IPS-18c (cell line): ENCODE results near the gene IFIT5.
A peak's percentile ranks its signal among the peaks of the same experiment; 100 is the strongest.
"Not testable (repeated sequence)": the region's sequence is repeated elsewhere in the genome, so short reads cannot be mapped to it uniquely, and the experiment has no call there.

Experiments used
- H3K4me3 ChIP-seq: 2 replicates; pipeline ENCODE4 v1.7.0; 2013; ENCODE audit warnings: low read depth, mild to moderate bottlenecking, low read length, moderate library complexity; ENCODE audit not compliant: insufficient read depth
- H3K9me3 ChIP-seq: one replicate; pipeline ENCODE4 v1.6.1; 2013; ENCODE audit warnings: mild to moderate bottlenecking, low read length, moderate library complexity; ENCODE audit not compliant: control insufficient read depth, insufficient read depth

IFIT5 gene

DNA sequence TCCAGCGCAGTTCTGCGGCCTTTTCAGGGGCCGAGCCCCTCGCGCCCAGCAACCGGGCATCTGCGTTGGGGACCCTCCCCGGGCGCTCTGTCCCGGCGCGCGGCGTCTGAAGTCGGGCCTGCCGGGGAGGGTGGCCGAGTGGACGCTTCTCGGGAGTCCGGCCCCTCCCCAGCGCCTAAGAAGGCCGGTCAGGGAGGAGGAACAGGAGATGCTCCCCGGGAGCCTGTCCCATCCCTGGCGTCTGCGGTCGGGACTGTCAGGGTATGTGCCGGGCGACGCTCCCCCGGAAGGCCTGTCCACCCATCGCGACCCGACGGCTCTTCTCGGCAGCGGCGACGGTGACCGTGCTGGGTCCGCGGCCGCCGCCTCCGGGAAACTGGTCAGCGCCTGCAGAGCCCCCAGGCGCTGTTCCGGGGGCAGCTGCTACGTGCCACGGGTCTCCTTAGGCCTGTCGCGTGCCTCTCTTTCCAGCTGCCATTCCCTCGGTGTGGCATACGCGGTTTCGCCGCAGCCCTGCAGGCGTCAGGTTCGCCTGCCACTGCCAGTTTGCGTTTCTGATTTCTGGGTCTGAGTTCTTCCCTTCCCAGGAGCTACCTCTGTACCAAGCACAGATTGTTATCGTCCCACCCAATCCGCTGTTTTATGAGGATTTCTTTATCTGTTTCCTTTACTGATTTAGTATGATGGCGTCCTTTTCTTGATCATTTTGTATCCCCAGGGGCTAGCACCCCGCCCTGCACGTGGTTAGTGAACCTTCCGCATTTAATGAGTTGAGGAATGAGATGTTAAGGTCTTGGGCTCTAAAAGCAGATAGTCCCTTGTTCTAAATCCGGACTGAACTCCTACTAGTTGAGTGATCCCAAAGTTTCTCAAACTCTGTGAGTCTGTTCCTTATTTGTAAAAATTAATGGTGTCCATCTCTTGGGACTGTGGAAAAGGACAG is 782 bp downstream of the IFIT5 start:
- Histone ChIP-seq H3K4me3 (peak overlapping the region; percentile 78), H3K9me3 (no peaks in the 10 kb centered on the region)

DNA sequence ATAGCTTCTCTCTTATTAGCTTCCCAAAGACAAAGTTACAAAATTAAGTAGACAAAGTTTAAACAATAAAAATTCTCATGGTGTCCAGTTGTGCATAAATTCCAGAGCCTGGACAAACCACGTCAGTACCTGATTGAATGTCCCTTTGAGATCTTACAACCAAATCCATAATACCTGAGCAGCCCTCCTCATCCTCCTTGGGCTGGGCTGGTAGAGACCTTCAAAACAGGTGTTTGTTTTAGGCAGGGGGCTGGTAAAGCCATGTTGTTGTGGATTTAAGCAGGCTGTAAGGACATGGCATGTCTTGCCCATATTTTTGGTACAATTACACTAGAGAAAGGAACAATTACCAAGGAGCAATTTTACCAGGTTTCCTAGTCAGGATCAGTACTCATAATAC is 2.1 kb downstream of the IFIT5 start:
- H3K4me3 ChIP-seq, result no peak overlapping the region

DNA sequence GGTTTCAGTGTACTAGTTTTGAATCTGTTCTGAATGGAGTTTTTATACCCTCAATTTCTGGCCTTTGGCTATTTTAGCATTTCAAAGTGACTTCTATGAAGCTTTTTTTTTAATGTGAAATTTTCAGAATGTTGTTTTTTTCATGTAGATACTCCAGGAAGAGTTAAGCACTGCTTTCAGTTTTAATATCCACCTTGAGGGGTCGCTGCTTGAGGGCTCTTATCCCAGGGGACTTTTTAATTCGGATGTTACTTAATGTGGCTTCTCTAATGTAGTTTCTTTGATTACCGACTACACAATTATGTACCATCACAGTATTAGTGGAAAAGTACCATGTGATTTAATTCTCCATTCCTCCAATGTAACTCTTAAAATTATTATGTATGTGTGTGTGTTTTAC is 5.2 kb downstream of the IFIT5 start:
- H3K9me3 ChIP-seq, result no peaks in the 10 kb centered on the region
- H3K4me3 ChIP-seq, result no peak overlapping the region

More for the DNA sequence above, 2.1 kb downstream of the IFIT5 start:
- H3K9me3 ChIP-seq, result no peaks in the 10 kb centered on the region

DNA sequence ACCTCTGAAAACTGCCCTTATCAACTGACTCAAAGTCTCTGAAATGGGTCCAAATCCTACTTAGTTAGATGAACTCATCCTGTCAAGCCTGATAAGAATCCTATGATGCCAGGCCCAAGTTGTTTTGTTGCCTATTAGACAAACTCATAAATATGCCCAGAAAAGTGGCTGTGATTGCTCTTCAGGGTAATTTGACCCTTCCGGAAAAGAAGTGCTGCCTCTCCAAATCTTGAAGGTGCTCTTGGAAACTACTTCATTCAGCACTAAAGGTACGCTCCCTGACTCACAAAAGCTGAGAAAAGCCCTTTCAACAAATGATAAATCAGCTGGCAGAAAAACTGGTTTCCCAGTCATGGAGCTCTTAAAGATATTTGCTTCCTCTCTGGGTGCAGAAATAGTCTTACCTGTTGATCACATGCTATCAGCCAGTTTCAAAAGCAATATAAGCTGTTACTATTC is 6.7 kb downstream of the IFIT5 start:
- H3K9me3 ChIP-seq, result no peaks in the 10 kb centered on the region
- H3K4me3 ChIP-seq, result no peak overlapping the region

DNA sequence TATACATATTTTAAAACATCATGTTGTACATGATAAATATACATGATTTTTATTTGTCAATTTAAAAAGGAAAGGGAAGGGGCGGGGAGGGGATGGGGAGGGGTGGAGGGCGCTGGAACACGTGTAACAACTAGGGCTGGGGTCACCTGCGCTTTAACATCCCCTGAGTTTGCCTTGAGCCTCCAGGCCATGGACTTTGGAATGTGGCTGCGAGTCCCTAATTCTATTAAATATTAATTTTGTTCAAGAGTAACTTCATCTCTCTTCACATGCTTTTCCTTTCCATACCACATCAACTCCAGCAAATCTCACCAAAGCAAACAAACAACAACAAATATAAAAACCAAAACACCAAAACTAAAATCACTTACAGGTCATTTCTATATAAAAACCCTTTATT is 10.6 kb downstream of the IFIT5 start:
- Histone ChIP-seq H3K4me3 (no peak overlapping the region), H3K9me3 (no peaks in the 10 kb centered on the region)

DNA sequence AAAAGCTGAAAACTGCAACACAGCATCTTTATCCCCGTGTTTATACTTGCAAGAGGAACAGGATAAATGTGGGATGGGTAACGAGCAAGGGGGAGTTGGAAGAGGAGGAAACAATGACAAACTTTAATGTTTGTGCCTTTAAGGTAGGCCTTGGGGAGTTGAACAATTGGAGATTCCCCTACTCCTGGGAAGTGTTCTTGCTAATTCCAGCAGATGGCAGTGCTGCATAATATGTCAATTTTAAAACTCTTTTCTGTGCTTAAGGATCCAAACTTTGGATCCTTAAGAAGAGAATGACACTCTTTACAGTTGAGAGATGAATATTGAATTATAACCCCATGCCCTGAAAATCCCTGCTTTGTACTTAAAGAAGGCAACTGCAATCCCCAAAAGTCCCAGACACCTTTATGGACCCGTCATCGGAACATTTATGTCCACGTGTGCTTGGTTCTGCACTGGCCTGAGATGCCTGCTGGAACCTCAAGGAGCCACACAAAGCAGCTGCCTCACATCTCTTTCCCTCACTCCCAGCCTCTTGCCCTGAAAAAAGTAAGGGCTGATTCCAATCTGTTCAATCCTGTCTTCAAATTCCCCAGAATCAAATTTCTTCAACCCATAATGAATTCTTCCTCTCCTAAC is 12.0 kb downstream of the IFIT5 start:
- Histone ChIP-seq H3K9me3 (no peaks in the 10 kb centered on the region), H3K4me3 (no peak overlapping the region)

DNA sequence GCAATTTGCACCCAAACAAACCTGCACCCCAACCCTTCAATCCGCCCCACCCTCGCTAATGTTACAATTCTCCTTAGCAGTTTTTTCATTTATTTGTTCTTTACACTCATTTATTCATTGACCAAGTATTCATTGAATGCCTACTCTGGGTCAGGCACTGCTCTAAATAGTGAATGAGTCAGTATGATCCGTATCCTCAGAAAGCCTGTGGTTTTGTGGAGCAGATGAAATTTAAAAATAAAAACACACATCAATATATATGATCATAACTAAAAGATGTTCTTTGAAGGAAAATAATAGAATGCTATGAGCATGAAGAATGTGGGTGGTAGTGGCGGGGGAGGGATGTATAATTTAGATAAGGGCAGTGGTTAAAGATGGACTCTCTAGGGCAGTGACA is 13.3 kb downstream of the IFIT5 start:
- H3K9me3 ChIP-seq, result no peaks in the 10 kb centered on the region
- H3K4me3 ChIP-seq, result no peak overlapping the region

DNA sequence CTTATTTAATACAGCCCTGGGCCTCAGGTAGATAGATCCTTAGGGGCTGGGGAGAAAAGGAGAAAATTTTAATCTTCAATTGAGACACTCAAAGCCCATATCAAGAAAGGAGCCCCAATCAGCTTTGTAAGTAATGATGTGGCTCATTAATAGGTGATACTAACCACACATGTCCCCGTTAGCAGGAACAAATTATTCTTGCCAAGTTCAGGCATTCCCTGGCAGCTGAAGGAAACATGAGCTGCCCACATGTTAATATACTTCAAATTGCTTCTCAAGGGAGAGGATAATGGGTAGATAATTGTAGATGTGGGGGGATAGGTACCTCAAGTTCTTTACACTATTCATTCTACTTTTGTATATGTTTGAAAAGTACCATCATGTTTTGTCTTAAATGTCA is 14.5 kb downstream of the IFIT5 start:
- Histone ChIP-seq H3K9me3 (no peaks in the 10 kb centered on the region), H3K4me3 (no peak overlapping the region)

DNA sequence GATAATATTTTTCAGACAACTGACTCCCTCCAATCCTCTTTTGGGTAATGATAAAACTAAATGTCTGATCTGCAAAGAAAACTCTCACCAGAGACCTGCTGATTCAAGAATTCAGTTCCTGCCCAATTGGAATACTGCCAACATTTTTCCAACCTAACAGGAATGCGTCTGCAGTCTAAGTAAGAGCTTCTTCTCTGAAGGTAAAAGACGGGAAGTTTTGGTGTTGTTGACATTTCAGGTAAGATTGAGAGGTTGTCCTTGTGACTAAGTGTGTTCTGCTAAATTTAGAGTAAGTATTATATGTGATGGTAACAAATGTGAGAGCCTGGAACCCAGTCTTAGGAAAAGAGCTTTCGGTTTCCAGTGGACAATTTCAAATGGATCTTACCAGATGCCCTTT is 17.6 kb downstream of the IFIT5 start:
- H3K9me3 ChIP-seq, result no peaks in the 10 kb centered on the region
- no peak overlapping the region for H3K4me3 ChIP-seq

DNA sequence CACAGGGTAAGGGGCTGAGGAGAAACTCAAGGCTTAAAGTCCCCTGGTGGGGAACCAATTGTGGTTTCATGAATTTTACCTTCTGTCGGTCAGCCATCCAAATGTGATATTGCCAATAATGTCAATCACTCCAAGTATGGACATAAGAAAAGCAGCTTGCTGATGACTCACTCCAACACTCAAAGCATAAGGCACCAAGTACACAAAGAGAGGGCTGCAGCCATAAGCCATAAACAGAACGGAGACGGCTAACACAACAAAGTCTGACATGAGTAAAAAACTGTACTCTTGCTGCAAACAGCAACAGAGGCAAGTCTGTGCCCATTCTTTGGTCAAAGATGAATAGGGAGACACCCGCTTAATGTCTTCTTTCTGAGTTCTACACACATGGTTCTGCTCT is 24.2 kb downstream of the IFIT5 start:
- no peak overlapping the region for H3K4me3 ChIP-seq
- no peaks in the 10 kb centered on the region for H3K9me3 ChIP-seq

DNA sequence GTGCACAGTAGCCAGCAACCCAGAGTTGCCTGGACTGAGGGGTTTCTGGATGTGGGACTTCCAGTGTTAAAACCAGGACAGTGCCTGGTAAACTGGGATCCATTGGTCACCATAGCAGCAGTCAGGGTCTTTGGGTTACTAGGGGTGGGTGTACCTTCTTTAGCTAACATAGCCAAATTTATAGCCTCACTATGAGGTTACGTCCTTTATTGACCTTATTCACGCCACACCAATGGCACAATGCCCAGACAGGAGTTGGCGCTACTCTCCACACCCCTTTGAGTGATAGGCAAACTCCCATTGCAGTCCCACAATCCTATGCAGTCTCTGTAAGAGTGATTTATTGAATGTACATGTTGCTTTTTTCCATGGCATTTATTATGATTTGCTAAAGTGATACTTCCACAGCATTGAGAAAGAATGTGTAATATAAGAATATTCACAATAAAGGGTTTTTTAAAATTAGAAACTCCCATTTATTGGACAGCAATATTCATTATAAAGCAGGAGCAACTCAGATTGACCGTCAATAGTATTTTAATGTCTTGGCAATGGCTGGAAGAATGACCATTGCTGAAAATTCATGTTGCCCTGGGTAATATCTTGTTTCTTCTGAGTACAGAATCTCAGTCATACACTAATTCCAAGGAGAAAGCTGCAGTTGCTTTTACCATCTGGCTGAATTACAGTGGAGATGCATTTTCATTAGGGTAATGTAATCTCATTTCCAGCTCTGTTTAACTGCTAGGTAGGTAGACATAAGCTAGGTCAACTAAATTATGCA is 26.1 kb downstream of the IFIT5 start:
- H3K4me3 ChIP-seq, result no peak overlapping the region
- H3K9me3 ChIP-seq, result no peaks in the 10 kb centered on the region

DNA sequence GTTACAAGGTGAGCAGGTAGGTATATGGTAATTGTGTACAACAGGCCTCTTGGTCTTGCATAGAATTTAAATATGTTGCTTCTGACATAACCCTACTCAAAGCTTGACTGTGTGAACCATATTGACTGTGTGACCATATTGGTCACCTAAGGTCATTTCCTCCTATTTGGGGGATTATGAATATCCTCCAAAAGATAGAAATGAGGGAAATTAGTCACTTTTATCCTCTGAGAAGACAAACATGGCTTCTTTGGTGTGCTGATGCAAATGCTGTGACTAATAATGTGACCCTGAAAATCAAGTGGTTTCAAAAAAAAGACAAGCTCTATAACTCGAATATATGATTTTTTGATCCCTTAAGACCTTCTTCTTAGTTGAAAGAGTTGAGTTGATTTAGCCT is 27.9 kb downstream of the IFIT5 start:
- no peak overlapping the region for H3K4me3 ChIP-seq
- no peaks in the 10 kb centered on the region for H3K9me3 ChIP-seq

DNA sequence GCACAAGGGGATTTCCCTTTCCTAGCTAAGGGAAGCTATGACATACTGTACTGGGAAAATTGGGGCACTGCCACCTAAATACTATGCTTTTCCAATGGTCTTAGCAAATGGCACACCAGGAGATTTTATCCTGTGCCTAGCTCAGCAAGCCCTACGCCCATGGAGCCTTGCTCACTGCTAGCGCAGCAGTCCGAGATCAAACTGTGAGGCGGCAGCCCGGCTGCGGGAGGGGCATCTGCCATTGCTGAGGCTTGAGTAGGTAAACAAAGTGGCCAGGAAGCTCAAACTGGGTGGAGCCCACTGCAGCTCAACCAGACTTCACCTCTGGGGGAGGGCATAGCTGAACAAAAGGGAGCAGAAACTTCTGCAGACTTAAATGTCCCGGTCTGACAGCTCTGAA is 30.5 kb downstream of the IFIT5 start:
- H3K4me3 ChIP-seq, H3K9me3 ChIP-seq: not testable (repeated sequence)

DNA sequence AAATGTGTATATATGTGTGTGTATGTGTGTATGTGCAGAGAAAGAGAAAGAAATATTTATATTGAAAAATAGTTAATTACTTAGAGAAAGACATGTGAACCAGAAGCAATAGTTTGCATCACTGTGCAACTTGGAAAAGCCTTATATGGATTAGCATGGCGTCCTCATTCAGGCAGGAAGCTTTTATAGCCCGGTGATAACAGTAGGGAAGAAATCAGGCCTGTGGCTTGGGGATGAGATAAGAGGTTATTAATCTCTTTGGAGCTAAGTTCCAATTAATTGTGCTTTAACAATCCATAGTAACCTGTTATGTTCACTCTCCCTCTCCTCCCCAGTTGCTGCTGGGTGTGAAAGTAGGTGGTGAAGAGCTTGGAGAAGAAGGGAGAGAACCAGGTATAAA is 36.5 kb downstream of the IFIT5 start:
- H3K4me3 ChIP-seq, result no peak overlapping the region
- no peaks in the 10 kb centered on the region for H3K9me3 ChIP-seq

DNA sequence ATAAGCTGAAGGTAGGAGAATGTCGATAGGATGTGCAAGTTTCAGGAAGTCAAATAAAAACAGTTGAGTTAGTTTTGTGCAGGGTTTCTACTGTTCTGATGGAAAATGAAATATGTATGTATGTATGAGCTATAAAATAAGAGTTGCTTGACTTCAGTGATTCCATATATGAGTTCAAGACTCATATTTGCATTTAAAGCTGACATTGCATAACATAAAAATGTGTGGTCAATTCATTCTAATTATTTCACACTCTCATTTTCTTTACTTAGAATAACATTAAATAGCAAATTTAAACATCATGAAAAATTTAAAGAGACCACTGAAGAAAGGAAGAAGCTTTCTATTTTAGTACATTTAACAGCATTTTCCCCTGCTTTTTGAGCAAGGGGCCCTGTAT is 37.8 kb downstream of the IFIT5 start:
- H3K4me3 ChIP-seq, result no peak overlapping the region

DNA sequence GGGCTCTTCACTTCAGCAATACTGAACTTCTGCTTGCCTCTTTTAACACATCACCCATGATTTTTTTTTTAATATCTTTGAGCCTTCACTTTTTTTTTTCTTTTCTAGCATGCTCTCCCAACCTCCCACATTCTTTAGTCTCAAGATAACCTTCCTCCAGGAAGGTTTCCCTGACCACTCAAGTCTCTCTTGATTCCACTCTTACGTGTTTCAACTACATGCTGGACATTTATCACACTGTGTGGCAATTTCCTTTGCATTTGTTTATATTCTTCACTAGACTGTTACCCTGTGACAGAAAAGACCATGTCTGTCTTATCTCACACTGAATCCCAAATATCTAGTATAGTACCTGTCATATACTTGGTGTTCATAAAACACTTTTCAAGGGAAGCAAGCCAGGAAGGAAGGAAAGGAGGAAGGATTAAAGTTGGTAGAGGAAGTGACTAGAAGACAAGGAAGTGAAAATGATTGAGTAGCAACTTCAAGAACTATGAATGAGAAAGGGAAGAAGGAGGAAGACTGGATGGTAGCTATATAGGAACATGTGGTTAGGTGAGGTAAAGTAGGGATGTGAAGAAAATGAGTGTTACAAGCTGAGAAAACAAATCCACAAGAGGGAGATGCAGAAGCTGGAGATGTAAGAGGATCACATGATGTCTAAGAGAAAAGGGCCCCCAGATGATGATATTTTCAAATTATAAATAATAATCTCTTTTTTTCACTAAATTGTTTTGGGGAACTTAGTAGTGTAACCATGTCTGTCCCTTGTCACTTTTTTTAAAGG is 40.4 kb downstream of the IFIT5 start:
- no peak overlapping the region for H3K4me3 ChIP-seq
- no peaks in the 10 kb centered on the region for H3K9me3 ChIP-seq

More for the DNA sequence above, 37.8 kb downstream of the IFIT5 start:
- no peaks in the 10 kb centered on the region for H3K9me3 ChIP-seq

DNA sequence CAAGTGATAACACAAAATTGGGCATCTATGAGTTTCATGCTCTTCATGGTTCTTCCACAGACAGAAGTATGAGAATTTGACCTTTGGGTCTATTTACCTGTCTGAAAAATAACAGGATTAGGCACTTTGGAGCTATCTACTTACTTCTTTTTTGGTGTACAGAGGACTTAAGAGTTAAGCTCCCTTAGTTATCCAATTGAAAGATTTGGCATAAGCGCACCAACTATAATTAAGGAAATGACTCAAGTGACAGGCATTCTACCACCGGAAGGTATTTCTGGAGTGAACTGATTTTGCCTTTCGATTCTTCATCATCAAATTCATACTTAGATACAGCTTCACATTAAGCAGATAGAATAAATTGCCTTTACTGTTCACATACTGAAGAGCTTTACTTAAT is 43.9 kb downstream of the IFIT5 start:
- no peaks in the 10 kb centered on the region for H3K9me3 ChIP-seq
- no peak overlapping the region for H3K4me3 ChIP-seq
